M059J (cell line): ENCODE measurements around the gene TMC4. TPM values are rescaled to one million over a fixed set of nuclear protein-coding genes. Genes with fewer than 3 reads are reported as not detected.

Experiments used
- DNase-seq: peaks from one replicate; pipeline ENCODE4 v3.0.0-alpha.2; 2012; ENCODE audit warnings: low read depth
- total RNA-seq: library from RNA; depleted of rRNA; stranded (reverse); fragments of >200 nt; shearing (Covaris generic); gene quantifications from 2 replicates; pipeline ENCODE4 v1.2.3, GENCODE V29; 2014

Gene TMC4
- total RNA-seq, 1 experiment from 2014 or later, result 0.39 TPM

DNA sequence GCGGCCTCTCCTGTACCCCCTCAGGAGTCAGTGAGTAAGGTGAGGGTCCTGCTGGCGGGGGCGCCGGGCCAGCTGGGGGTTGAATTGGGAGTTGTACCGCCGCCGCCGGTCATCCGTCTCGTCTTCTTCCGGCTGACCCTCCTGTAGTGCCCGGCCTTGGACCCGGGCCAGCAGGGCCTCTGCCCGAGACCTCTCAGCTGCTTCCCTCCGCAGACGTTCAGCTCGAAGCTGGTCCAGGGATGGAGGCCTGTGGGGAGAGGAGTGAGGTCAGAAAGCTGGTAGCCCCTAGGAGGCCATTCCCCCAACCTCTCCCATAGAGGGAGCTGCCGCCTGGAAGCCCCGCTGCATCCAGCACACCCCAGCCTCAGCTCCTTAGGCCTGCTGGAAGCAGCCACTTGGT is 17.3 kb downstream of the TMC4 start:
- DNase-seq, result no peak

DNA sequence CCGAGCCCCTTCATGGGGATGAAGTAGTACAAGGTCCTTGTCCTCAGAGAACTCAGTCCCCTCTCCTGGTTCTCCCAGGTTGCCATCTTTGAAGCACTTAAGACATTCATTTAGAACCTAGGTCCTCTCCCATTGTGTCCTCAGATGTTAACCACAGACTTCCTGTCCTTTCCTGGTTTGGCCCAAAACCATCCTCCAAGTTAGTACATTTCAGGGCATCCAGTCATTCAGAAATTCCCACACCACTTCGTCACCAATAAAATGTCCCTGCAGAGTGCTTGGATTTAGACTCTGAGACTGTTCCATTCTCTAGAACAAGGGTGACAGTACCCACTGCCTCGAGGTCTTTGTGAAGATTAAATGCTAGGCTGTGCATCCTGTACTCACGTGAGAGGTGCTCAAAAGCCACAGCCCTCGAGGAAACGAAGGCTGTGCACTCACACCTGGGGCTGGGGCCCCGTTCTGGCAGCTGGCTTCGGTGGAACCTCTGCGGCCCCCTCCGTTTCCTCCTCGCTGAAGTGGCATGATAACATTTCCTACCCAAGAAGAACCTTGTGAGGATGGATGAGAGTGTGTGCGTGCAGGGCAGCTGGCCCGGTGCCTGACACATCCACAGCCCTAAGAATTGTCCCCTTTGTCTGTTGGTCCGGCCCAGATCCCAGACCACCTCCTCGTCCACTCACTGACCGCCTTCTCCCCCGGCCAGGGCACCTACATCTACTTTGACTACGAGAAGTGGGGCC is 18.2 kb downstream of the TMC4 start:
- peak; percentile 87 for DNase-seq

DNA sequence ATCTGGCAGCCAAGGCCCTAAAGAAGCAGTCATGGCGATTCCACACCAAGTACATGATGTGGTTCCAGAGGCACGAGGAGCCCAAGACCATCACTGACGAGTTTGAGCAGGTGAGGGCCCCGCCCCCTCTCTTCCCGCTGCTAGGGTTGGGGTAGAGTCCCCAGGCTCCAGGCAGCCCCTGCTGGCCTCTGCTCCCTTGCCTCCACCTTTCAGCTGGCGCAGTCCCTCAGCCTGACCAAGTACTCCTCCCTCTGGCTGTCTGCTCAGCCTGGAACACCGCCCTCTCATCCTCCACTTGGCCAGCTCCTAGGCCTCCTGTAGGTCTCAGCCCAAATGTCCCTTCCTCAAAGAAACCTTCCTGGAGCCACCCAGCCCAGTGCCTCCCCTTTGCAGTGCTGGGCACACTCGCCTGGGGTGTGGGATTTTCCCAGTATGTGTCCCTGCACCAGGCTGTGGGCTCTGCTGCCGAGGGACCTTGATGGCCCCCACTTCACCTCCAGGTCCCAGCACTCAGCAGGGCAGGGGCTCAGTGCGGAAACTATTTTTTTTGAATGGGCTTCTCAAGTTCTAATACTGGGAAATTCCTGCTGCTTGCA is 19.1 kb downstream of the TMC4 start:
- no peak for DNase-seq

DNA sequence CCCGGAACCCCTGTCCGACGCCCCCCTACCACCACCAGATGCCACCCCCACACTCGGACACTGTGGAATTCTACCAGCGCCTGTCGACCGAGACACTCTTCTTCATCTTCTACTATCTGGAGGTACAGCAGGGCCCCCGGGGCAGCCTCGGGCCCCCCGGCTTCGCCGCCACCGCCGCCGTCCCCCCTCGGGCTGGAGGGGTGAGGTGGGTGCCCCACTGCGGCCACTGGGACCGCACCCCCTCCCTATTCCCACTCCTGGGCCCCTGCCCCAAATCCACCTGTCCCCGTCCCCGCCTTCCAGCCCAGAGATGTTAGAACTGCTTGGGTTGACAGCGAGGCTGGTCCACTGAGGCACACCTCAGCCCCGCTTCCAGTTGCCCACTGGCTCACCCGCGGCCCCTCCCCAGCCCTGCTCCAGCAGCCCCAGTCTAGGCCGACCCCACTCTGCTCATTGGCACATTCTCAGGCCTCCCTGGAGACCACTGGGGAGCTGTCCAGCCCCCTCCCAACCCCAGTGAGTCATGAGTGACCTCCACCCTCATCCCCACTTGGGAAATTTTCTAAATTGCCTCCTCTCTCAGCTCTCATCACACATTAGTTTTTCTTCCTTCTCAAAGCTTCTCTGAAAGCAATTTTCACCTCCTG is 20.0 kb downstream of the TMC4 start:
- no peak for DNase-seq

DNA sequence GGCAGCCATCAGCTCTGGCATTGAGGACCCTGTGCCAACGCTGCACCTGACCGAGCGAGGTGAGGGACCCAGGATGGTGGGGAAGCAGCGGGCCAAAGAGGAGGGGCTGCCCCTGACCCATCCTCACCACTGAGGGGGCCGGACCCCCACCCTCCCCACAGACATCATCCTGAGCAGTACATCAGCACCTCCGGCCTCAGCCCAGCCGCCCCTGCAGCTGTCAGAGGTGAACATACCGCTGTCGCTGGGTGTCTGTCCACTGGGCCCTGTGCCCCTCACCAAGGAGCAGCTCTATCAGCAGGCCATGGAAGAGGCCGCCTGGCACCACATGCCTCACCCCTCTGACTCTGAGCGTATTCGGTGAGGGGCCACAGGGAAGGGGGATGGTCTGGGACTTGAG is 20.7 kb downstream of the TMC4 start:
- no peak for DNase-seq

DNA sequence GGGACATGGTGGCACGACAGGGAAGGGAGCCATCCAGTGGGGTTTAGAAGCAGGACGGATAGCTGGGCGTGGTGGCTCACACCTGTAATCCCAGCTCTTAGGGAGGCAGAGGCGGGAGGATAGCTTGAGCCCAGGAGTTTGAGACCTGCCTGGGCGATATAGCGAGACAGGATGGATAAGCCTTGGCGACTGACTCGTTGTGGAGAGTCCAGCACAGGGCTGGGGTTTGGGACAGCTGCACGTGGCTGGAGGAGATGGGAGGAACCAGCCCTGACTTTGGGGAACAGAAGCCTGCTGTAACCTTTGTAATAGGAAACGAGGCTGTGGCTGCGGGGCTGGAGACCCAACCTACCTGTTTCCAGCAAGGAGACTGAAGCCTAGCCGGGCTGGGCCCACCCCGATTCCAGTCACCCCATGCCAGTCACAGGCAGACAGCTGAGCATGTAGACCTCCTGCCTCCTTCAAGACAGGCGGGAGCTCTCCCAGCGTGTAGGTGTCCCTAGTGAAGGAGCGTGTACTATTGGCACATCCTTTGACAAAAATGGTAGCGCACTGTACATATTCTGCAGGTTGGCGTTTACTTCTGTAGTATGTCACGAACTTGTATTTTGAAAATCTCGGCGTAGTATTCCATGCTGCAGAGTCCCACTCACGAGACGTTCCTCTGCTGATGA is 21.5 kb downstream of the TMC4 start:
- DNase-seq, result no peak

DNA sequence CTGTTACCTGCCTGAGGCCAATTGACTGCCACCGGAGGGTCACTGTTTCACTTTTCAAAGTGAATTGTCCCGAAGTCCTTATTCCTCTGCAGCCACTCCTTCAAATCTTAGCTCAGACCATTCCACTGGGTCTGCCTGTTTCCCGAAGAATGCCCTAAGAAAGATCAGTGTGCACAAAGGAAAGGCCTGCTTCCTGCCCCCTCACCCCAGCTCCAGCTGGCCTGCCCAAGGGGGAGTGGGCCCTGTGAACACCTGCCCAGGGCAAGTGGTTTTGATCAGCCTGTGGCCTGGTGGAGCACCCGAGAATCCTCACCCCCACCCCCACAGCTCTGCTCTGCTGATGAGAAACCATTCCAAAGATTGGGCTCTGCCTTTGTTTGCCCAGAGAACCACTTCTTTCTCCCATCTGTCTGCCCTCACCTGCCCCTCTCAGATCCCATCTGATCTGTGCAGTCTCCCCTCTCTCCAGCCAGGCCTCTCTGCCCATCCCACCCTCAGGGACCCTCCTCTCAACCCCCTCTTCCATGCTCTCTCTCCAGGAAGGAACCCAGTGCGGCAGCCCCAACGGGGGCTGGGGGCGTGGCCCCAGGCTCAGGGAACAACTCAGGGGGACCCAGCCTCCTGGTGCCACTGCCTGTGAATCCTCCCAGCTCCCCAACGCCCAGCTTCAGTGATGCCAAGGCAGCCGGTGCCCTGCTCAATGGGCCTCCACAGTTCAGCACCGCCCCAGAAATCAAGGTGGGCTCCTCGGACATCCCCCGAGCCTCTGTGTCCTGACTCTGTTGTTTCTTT is 23.7 kb downstream of the TMC4 start:
- no peak for DNase-seq

DNA sequence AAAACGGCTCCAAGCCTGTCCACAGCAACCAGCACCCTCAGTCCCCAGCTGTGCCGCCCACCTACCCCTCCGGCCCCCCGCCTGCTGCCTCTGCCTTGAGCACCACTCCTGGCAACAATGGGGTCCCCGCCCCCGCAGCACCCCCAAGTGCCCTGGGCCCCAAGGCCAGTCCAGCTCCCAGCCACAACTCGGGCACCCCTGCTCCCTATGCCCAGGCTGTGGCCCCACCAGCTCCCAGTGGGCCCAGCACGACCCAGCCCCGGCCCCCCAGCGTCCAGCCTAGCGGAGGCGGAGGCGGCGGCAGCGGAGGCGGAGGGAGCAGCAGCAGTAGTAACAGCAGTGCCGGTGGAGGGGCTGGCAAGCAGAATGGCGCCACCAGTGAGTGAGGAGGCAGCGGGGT is 24.8 kb downstream of the TMC4 start:
- DNase-seq, result no peak

DNA sequence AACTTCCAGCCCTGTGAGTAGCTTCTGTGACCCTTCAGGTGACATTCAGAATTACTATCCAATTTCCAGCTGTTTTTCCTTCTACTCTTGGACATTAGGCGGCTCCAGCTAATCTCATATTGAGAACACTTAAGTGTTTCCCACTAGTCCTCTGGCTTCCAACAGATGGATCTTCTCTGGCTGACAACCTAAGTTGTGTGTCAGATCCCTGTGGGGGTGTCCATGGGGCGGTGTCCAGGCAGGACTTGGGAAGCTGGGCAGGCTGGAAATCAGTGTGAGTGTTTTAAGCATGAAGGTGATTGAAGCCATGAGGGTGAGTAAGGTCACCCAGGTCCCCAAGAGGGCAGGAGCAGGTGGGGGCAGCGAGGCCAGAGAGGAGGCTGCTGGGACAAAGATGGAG is 25.3 kb downstream of the TMC4 start:
- DNase-seq, result no peak

DNA sequence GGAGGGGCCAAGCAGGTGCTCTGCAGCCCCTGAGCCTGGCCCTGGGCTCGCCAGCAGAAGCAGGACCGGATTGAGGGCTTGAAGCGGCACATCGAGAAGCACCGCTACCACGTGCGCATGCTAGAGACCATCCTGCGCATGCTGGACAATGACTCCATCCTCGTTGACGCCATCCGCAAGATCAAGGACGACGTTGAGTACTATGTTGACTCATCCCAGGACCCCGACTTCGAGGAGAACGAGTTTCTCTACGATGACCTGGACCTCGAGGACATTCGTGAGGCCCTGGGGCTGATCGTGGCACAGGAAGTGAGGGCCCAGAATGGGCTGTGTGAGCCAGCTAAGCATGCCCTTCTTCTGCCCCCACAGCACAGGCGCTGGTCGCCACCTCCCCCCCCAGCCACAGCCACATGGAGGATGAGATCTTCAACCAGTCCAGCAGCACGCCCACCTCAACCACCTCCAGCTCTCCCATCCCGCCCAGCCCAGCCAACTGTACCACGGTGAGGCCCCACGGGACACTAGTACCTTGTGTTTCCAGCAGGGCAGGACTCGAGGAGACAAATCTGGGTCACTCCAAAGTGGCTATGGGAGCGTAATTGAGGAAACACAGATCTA is 27.3 kb downstream of the TMC4 start:
- DNase-seq, result no peak

DNA sequence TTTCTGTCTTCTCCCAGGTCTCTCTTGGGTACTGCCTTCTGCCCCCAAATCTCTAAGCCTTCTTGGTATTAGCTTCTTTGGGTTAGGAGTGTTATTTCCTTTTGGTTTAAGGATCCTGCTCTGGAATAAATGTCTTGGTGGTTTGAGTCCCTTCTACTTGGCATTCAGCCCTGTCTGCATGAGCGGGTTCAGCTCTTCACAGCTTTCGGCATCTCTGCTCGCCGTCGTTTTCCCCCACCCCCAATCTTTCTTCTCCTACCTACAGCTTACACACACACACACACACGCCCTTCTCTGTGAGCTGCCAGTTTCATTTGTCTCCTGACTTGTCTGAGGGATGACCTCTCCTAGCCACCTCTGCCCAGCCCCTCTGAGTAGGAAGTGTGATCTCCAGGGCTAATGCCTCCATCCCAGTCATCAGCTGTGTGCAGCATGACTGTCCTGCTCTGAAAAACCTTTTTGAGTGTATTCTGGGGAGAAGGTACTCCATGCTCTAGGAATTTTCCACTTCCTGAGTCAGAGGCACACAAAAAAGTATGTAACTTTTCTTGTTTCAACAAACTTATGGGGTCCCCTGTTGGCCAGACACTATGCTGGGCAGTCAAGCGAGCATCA is 30.7 kb downstream of the TMC4 start:
- DNase-seq, result no peak

DNA sequence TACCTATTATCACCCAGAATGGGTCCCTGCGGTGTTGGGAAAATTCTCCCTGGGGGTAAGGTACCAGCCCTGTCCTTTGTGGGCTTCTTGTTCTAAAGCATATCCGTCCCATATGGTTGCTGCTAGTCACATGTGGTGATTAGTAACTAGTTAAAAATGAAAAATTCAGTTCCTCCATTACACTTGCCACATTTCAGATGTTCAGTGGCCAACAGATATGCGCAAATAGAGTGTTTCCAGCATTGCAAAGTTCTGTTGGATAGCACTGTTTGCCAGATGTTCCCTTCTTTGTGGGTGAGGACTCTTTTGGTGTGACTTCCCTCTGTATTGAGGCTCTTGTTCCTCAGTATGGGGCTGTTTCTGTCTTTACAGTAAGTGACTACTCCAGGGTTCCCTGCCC is 31.6 kb downstream of the TMC4 start:
- DNase-seq, result no peak

DNA sequence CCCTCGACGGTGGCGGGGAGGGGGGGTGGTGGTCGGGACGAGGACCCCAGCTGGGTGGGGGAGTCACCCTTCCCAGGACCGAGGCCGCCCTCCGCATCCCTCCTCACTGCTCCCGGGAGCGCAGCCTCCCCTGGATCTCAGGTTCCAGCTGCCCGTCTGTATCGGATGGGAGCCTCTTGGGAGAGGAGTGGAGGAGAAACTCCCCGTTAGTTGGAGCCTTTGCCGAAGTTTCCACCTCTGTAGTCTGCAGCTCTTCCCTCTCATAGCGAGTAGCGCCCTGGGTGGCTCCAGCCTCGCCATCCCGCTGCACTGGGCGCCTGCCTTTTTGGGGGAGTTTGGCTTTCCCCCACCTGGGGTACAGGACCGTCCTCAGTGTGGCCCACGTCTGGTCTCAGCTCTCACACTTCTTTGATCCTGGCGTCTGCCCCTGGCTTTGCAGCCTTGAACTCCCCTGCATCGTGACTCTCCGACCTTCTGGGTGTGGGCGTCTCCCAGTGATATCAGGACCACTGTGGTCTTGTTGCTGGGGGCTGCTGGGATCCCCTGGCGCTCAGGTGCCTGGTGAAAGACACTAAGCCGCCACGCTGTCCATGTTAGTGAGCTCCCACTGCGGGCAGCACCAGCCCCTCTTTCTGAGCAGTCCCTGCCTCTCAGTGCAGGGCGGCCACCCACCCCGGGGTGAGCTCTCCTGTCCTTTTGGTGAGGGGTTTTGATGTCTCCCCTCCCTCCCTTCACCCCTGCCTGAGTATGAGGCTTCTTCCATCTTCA is 34.3 kb downstream of the TMC4 start:
- DNase-seq, result no peak

DNA sequence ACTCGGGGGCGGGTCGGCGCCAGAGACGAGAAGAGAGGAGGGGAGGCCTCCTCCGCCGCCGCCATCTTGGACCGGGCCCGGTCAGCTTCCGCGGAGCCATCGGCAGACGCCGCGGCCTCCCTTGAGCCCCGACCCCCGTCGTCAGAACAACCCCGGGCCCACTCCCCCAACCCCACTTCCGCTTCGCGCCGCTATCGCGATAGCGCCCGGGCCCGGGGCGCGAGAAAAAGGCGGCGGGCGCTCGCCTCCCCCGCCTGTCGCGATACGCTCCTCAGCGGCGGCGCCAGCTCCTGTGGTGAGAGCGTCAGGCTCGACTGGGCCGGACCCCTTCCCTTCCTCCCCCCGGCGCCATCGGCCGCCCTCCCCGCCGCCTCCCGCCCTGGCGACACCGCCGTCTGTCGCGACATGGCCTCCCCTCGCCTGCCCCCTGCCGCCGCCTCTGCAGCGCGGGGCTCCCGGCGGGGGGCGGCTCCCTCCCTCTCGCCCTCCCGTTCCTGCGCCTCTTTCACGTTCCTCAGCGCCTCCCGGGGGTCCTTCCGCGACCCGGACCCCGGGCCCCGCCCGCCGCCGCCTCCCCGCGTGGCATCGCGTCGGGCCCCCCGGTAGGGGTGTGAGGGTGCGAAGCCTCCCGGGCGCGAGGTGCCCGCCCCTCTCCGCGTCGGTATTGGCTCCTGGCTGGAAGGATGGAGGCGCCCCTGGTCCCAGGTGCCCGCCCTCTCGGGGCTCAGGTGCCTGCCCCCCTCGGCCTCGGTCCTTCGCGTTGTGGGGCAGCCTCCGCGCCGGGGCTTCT is 35.1 kb downstream of the TMC4 start, which contains the start of gene CNOT3:
Gene CNOT3 (plus strand): TSS at position 64 of the 790 bp plus-strand sequence. CDS start 5,217 bp downstream, outside the sequence.
- no peak for DNase-seq

DNA sequence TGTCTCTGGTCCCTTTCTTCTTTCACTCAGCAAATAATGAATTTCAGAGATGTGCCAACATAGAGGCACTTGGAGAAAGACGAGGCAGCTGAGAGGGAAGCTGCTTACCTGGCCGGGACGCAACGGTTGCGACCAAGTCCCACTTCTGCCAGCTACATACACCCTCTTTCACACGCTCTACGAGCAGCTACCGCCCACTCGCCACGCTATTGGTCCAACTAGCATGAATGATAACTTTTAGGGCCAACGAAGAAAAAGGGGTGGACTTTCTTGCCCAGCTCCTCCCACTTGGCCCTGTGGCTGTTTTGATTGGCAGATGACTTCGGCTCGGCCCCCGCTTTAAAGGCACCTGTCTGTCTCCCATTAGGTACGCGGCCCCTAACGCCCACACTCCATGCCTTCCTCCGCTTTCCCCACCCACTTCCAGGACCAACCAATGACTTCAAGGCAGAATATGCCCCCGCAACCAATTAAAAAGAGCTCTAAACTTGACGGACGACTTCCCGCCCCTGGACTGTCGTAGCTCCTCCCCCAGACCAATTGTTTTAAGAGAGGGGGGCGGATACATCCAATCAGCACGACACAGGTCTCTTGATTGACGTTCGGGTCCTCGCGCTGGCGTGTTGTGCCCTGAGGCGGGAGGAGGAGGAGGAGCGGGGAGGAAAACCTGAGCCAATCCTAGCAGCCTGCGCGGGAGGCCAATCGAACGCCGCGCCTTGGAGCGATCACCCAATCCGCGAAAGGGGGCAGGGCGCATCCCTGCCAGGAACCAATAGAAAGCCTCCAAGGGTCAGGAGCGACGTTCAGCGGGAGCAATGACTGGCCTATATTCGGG is 35.9 kb downstream of the TMC4 start:
- peak; percentile 100 for DNase-seq

DNA sequence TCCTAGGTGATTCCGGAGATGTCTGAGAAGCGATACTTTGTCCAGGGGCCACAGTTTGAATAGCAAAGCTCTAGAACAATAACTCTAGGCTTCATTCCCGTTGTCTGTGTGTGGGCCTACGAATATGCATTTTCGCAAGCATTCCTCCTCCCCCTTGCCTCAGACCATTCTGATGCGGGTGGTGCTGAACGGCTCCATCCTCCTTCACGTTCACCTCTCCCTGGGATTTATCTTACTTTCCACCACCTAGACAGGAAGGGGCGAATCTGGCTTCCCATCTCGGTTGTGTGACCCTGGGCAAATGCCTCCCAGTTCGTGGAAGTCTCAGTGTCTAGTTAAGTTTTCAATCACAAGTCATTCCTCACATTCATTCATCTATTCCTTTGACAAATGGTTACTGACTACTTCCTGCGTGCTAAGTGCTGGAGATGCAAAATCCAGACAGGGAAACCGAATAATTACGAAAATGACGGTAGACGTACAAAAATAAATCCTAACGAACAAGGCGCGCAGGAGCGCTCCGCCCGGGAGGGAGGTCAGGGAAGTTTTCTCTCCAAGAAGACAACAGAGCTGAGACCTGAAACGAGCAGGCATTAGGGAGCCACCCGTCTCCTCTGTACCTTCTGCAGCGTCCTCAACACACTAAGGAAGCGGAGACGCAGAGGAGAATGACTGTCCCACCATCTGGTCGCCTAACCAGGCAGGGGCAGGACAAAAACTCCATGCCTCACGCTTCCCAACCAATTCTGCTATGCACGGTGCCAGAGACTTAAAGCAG is 36.7 kb downstream of the TMC4 start:
- DNase-seq, result no peak

DNA sequence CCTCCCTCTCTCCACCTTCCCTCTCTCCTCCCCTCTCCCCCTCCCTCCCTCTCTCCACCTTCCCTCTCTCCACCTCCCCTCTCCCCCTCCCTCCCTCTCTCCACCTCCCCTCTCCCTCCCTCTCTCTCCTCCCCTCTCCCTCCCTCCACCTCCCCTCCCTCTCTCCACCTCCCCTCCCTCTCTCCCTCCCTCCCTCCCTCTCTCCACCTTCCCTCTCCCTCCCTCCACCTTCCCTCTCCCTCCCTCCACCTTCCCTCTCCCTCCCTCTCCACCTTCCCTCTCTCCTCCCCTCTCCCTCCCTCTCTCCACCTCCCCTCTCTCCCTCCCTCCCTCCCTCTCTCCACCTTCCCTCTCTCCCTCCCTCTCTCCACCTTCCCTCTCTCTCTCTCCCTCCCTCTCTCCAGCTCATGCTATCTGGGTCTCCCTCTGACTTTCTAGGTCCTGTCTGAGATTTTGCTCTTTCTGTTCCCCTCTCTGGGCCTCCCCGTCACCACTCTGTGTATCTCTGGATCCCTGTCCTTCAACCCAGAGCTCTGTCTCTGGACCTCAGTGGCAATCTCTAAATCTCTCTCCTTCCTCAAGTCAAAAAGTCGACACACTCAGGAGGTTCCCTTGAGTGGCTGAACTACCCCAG is 38.9 kb downstream of the TMC4 start:
- no peak for DNase-seq
